Natural killer cell treated with Interleukin-12 subunit alpha and Interleukin-12 subunit beta and Interleukin-15 and Interleukin-18, amount 100 ng/mL, for 72 hours (primary cell): ENCODE data around the gene KPNA1. TPM values are rescaled to one million over a fixed set of nuclear protein-coding genes. Genes with fewer than 3 reads are reported as not detected.
A peak's percentile ranks its signal among the peaks of the same experiment; 100 is the strongest.

Source experiments
- ATAC-seq, 2 donors: fragments of 150-1000 bp; cut with Tn5 transposase in 1 of 2; sonication (Bioruptor Pico), chemical (Tn5 transposase) in 1 of 2; 2 replicates each; pipeline ENCODE4 v1.10.0; 2021
- DNase-seq: peaks from one replicate; pipeline ENCODE4 v3.0.0; 2022; ENCODE audit warnings: low spot score
- H3K27ac Mint-ChIP-seq, 2 donors: 1 replicate in 1 of 2; 2 replicates in 1 of 2; pipeline ENCODE4 v1.8.0; 2022; ENCODE audit warnings: mixed read lengths in 2 of 2, mild to moderate bottlenecking in 1 of 2, moderate library complexity in 1 of 2
- H3K27me3 Mint-ChIP-seq, 2 donors: 1 replicate in 1 of 2; 2 replicates in 1 of 2; pipeline ENCODE4 v1.8.0; 2022; ENCODE audit warnings: mixed read lengths in 2 of 2
- H3K36me3 Mint-ChIP-seq: one replicate; pipeline ENCODE4 v1.8.0; 2022; ENCODE audit warnings: mixed read lengths
- H3K4me1 Mint-ChIP-seq, 2 donors: 1 replicate in 1 of 2; 2 replicates in 1 of 2; pipeline ENCODE4 v1.8.0; 2022; ENCODE audit warnings: low read depth in 2 of 2, mixed read lengths in 2 of 2, mild to moderate bottlenecking in 1 of 2
- H3K4me3 Mint-ChIP-seq: one replicate; pipeline ENCODE4 v1.8.0; 2022; ENCODE audit warnings: mixed read lengths
- H3K9me3 Mint-ChIP-seq: 2 replicates; pipeline ENCODE4 v1.8.0; 2022; ENCODE audit warnings: mixed read lengths
- total RNA-seq, 2 donors: library from RNA; stranded (reverse); gene quantifications; one replicate each; pipeline ENCODE4 v1.2.3, GENCODE V29; 2022

Gene KPNA1
- 10 to 100 TPM; 55.9 to 64.7 TPM for total RNA-seq

DNA sequence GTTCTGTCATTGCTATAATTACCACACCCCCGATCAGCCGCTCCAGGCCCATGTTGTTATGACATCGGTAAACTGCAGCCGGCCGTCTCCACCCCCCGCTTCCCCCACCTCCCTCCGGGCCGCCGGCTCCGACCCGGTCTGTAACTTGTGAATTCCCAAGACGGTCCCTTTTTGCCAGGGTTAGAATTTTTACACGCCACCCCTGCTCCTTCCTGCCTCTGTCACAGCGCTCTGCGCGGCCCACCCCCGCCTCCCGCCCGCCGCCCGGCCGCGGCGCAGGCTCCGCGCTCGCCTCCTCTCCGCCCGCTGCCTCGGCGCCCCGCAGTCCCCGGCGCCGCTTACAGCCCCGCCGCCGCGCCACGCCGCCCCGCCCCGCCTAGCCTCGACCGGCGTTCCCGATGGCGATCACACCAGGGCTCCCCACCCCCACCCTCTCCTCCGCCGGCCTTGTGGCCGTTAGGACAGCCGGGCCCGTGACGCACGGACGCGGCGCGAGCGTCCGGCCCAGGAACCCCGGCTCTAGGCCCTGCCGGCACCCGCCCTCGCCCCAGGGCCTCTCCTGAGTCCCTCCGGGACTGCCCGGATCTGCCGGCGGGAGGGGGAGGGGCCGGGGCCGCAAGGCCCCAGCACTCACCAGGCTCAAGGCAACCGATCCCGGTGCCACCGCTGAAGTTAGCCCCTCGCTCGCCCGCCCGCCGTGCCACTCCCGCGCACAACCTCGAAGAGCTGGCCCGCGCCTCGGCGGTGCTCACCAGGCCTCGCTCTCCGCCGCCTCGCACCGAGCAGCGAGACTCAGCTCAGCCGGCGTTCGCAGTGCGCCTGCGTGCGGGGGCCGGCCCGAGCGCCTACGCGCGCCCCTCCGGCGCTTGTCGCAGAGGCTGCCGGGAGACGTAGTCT is at the start of gene KPNA1:
TSS of gene KPNA1 (minus strand) at position 817 of the 897 bp plus-strand sequence. CDS start 18,374 bp downstream, outside the sequence.
- DNase-seq (peak; percentile 92), ATAC-seq (peak; percentile 94 to 95)
- Mint-ChIP-seq H3K9me3 (no peaks in the 10 kb centered on the region), H3K4me3 (peak within 1 kb of the TSS; percentile 87), H3K27me3 (no peaks in the 10 kb centered on the region), H3K36me3 (no peaks in the 10 kb centered on the region), H3K27ac (peak within 1 kb of the TSS; percentile 68 to 90), H3K4me1 (peaks cover 30 to 46% of the 10 kb centered on the region in 2 donors)

DNA sequence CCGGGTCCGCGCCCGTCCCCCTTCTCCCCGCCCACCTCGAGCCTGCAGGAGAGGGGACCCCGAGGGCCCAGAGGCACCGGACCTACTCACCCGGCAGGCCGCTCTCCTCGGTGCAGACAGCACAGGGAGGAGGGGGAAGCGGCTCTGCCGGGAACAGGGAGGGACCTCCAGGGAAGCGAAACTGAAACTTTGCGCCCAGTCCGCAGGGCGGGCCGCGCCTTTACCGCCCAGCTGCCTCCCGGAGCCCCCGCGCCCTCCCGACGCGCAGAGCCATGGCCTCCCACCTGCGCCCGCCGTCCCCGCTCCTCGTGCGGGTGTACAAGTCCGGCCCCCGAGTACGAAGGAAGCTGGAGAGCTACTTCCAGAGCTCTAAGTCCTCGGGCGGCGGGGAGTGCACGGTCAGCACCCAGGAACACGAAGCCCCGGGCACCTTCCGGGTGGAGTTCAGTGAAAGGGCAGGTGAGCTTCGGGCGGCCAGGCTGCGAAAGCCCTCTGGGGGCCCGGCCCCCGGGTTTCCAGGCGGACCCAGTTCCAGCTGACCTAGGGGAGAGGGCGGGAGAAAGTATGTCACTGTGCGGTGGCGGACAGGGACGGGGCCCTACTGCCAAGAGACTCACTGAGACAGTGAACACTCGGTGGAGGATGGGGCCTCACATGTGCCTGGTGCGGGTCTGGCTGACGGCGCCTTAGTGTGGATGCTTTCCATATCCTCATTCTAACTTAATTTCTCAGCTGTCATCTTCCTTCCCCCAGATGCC is 49.6 kb upstream of the KPNA1 start, which contains the start of the genes DTX3L and PARP9:
TSS of gene DTX3L (plus strand) at position 184 of the 758 bp plus-strand sequence. CDS start at position 273, 89 bp downstream.
TSS of gene PARP9 (minus strand) at position 146 of the 758 bp plus-strand sequence. CDS start 4,680 bp downstream, outside the sequence.
- Mint-ChIP-seq H3K36me3 (peaks cover 32% of the 10 kb centered on the region), H3K9me3 (no peaks in the 10 kb centered on the region), H3K27me3 (no peaks in the 10 kb centered on the region), H3K27ac (peak within 1 kb of the TSS; percentile 99), H3K4me1 (peaks cover 63 to 76% of the 10 kb centered on the region in 2 donors), H3K4me3 (peak within 1 kb of the TSS; percentile 100)
- ATAC-seq (peak; percentile 98 to 99), DNase-seq (peak; percentile 93)

GRCh38 chr3:122563717-122564025 is 48.9 kb upstream of the KPNA1 start:
- Mint-ChIP-seq H3K36me3 (peaks cover 30% of the 10 kb centered on the region), H3K4me1 (peaks cover 57 to 70% of the 10 kb centered on the region in 2 donors), H3K4me3 (peak overlapping the region; percentile 100), H3K9me3 (no peaks in the 10 kb centered on the region), H3K27ac (peak overlapping the region; percentile 99), H3K27me3 (no peaks in the 10 kb centered on the region)
- no peak for ATAC-seq
- DNase-seq: no peak

DNA sequence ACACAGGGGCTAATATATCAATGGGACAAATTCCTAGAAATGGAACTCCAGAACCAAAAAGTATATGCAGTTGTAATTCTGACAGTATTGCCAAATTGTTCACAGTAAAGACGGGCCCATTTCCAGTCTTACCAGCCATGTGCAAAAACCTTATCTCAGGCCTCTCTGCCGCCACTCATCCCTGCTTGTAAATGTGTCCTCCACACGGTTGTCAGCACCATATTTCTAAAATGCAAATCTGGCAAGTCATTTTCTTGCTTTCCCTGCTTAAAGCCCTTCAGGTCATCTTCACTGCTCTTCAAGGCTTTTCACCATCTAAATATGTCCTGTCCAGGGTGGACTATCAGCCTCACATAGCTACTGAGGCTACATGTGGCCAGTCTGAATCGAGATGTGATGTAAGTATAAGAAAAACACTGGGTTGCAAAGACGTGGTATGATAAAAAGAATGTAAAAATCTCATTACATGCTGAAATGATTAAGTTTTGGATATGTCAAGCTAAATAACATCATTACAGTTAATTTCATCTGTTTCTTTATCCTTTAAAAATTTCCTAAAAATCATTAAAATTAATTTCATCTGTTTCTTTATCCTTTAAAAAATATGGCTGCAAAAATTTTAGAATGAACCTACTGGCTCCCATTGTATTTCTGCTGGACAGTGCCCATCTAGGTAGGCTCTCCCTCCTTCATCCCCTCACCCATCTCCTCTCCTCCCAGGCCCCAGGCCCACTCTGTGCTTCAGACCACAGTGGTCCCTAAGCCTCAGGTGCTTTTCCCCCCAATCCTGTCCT is 48.4 kb upstream of the KPNA1 start:
- Mint-ChIP-seq H3K36me3 (peaks cover 25% of the 10 kb centered on the region), H3K27ac (peak overlapping the region; percentile 99), H3K4me1 (peaks cover 54 to 64% of the 10 kb centered on the region in 2 donors), H3K4me3 (peak overlapping the region; percentile 100), H3K27me3 (no peaks in the 10 kb centered on the region), H3K9me3 (no peaks in the 10 kb centered on the region)
- no peak for DNase-seq
- no peak for ATAC-seq

- peak overlapping the region; percentile 11 to 99 for H3K27ac Mint-ChIP-seq
- ATAC-seq: no peak
- H3K27me3 Mint-ChIP-seq: no peaks in the 10 kb centered on the region
- H3K9me3 Mint-ChIP-seq: no peaks in the 10 kb centered on the region
- H3K36me3 Mint-ChIP-seq: peaks cover 10% of the 10 kb centered on the region
- peak; percentile 66 for DNase-seq
- H3K4me3 Mint-ChIP-seq: no peak overlapping the region
- peaks cover 37 to 46% of the 10 kb centered on the region in 2 donors for H3K4me1 Mint-ChIP-seq
Observed at GRCh38 chr3:122560680-122561079, 45.9 kb upstream of the KPNA1 start.

GRCh38 chr3:122559906-122560305 is 45.2 kb upstream of the KPNA1 start:
- Mint-ChIP-seq H3K27me3 (no peaks in the 10 kb centered on the region), H3K4me1 (peaks cover 37 to 41% of the 10 kb centered on the region in 2 donors), H3K36me3 (peaks cover 14% of the 10 kb centered on the region), H3K9me3 (no peaks in the 10 kb centered on the region), H3K4me3 (no peak overlapping the region), H3K27ac (peak overlapping the region in 1 of 2 donors; percentile 3)
- ATAC-seq: no peak
- no peak for DNase-seq

GRCh38 chr3:122558605-122559004 is 43.9 kb upstream of the KPNA1 start:
- H3K9me3 Mint-ChIP-seq: no peaks in the 10 kb centered on the region
- ATAC-seq (no peak), DNase-seq (no peak)
- H3K27me3 Mint-ChIP-seq: no peaks in the 10 kb centered on the region
- no peak overlapping the region for H3K4me3 Mint-ChIP-seq
- H3K36me3 Mint-ChIP-seq: peaks cover 22% of the 10 kb centered on the region
- H3K4me1 Mint-ChIP-seq: peaks cover 39 to 42% of the 10 kb centered on the region in 2 donors
- H3K27ac Mint-ChIP-seq: no peak overlapping the region

- Mint-ChIP-seq H3K27me3 (no peaks in the 10 kb centered on the region), H3K4me3 (no peak overlapping the region), H3K36me3 (peaks cover 31% of the 10 kb centered on the region), H3K27ac (no peak overlapping the region), H3K9me3 (no peaks in the 10 kb centered on the region), H3K4me1 (peaks cover 30 to 39% of the 10 kb centered on the region in 2 donors)
- DNase-seq (no peak), ATAC-seq (no peak)
Observed at GRCh38 chr3:122557356-122557755, 42.6 kb upstream of the KPNA1 start.

DNA sequence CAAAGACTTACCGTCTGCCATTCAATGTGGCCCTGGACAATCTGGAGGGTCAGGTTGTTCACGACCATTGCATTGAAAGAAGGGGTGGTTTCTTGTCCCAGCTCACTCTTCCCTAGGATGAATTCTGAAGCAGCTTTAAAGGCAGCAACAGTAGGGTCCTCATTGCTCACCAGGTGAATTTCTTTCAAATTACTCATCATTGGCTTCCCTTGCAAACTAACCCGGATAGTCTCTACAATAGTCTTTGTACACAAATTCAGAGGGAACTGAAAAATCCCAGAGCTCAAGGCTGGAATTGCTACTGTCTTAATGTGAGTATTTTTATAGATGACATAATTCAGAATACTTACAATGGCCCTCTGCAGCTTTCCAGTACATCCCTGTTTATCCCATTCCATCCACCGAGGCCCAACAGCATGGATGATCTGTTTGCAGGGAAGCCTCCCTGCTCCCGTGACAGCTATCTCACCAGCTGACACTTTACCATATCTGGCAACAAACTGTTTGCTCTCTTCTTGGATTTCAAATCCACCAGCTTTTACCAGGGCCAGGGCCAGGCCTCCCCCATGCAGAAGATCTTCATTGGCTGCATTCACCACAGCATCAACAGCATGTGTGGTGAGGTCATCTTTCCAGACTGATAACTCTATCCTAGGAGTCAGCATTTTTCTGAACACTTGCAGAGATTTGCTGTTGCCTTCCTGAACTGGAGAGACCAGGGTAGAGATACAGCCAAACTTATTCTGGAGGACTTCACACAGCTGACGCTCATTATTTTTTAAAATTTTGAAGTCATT is 40.7 kb upstream of the KPNA1 start:
- Mint-ChIP-seq H3K27ac (no peak overlapping the region), H3K36me3 (peaks cover 39% of the 10 kb centered on the region), H3K4me3 (no peak overlapping the region), H3K27me3 (no peaks in the 10 kb centered on the region), H3K4me1 (peaks cover 18 to 22% of the 10 kb centered on the region in 2 donors), H3K9me3 (no peaks in the 10 kb centered on the region)
- ATAC-seq (no peak), DNase-seq (no peak)

DNA sequence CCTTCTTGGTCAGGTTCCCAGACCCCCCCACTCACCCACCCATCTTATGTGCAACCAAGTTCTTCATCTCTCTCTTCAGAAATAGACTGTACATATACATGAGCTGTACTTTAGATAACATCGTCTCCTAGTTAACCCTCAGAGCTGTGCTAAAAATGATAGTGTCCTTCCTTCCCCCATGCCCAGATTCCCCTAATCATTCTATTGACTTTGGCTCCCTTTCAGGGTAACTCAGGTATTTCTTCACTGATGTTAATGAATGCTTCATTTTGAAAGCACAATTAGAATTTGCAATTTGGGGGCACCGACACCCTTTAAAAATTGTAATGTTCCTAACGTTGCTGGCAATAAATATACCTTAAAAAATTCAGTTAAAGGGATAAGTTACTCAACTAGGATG is 38.4 kb upstream of the KPNA1 start:
- DNase-seq: no peak
- Mint-ChIP-seq H3K9me3 (no peaks in the 10 kb centered on the region), H3K27ac (peak overlapping the region; percentile 1 to 14), H3K27me3 (no peaks in the 10 kb centered on the region), H3K4me3 (no peak overlapping the region), H3K4me1 (peaks cover 15 to 17% of the 10 kb centered on the region in 2 donors), H3K36me3 (peaks cover 43% of the 10 kb centered on the region)
- no peak for ATAC-seq

GRCh38 chr3:122548619-122549018 is 33.9 kb upstream of the KPNA1 start:
- no peaks in the 10 kb centered on the region for H3K27me3 Mint-ChIP-seq
- H3K4me1 Mint-ChIP-seq: peaks cover 9% of the 10 kb centered on the region in 2 donors
- H3K4me3 Mint-ChIP-seq: no peak overlapping the region
- H3K27ac Mint-ChIP-seq: no peak overlapping the region
- no peak for DNase-seq
- H3K36me3 Mint-ChIP-seq: peaks cover 39% of the 10 kb centered on the region
- no peak for ATAC-seq
- no peaks in the 10 kb centered on the region for H3K9me3 Mint-ChIP-seq

DNA sequence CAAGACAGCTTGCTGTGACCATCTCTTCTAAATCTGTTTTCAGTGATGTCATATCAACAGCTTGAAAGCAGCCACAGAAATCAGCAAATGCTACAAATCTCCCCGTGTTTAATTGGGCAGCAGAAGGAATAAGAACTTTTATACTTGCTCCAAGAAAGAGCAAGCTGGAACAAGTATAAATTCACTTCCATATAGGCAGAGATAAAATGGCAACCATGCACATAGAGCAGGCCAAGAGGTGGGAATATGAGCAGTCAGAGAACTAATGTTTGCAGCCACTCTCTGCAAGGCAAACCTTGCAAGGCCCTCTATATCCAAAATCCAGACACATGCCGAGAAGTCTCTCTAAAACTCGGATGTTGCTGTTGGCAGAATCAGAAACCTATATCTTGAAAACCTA is 33.3 kb upstream of the KPNA1 start:
- H3K4me3 Mint-ChIP-seq: no peak overlapping the region
- H3K27me3 Mint-ChIP-seq: no peaks in the 10 kb centered on the region
- H3K9me3 Mint-ChIP-seq: no peaks in the 10 kb centered on the region
- H3K4me1 Mint-ChIP-seq: peaks cover 3 to 7% of the 10 kb centered on the region in 2 donors
- ATAC-seq (no peak), DNase-seq (no peak)
- peaks cover 34% of the 10 kb centered on the region for H3K36me3 Mint-ChIP-seq
- no peak overlapping the region for H3K27ac Mint-ChIP-seq
